ENCODE measurements around the gene ASCL2. TPM values are rescaled to one million over a fixed set of nuclear protein-coding genes. Genes with fewer than 3 reads are reported as not detected.
A peak's percentile ranks its signal among the peaks of the same experiment; 100 is the strongest.

The ASCL2 gene
- total and polyA plus RNA-seq, 2 donors from 2014 or later: 1.2 to 5.0 TPM

DNA sequence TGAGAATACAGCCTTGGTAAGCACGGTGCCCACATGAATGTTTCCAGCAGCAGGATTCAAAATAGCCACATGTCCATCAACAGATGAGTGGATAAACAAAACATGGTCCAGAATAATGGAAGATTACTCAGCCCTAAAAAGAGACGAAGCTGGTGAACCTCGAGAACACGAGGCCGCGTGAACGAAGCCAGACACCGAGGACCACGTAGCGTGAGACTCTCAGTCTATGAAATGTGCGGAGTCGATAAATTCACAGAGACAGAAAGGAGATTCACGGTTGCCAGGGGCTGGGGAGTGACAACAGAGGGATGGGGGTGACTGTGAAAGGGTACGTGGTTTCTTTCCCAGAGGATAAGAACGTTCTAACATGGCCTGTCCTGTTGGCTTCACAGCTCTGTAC is 2.9 kb upstream of the ASCL2 start:
- Histone ChIP-seq H3K27me3 (ENCODE audit: control insufficient read depth, insufficient read depth, low read length) (peaks cover 3% of the 10 kb centered on the region), H3K4me1 (ENCODE audit: control insufficient read depth in 2 of 3, insufficient read depth in 2 of 3, low read depth in 1 of 3, low read length in 3 of 3) (peaks cover 0 to 10% (median 0%) of the 10 kb centered on the region in 3 donors), H3K4me3 (ENCODE audit: low read length in 3 of 3) (no peak overlapping the region), H3K36me3 (ENCODE audit: control insufficient read depth in 2 of 3, insufficient read depth in 3 of 3, low read length in 3 of 3) (no peaks in the 10 kb centered on the region), H3K9ac (ENCODE audit: low read length in 3 of 3) (no peak overlapping the region), H3K27ac (ENCODE audit: low read depth in 2 of 2, low read length in 2 of 2) (no peak overlapping the region), H3K9me3 (ENCODE audit: control insufficient read depth in 2 of 3, insufficient read depth in 1 of 3, low read length in 3 of 3) (no peaks in the 10 kb centered on the region)
- FAIRE-seq (no peak), DNase-seq (no peak)
- intact Hi-C loops (cut with DNase I): no loop called here
- TF ChIP-seq, protein P1, sequence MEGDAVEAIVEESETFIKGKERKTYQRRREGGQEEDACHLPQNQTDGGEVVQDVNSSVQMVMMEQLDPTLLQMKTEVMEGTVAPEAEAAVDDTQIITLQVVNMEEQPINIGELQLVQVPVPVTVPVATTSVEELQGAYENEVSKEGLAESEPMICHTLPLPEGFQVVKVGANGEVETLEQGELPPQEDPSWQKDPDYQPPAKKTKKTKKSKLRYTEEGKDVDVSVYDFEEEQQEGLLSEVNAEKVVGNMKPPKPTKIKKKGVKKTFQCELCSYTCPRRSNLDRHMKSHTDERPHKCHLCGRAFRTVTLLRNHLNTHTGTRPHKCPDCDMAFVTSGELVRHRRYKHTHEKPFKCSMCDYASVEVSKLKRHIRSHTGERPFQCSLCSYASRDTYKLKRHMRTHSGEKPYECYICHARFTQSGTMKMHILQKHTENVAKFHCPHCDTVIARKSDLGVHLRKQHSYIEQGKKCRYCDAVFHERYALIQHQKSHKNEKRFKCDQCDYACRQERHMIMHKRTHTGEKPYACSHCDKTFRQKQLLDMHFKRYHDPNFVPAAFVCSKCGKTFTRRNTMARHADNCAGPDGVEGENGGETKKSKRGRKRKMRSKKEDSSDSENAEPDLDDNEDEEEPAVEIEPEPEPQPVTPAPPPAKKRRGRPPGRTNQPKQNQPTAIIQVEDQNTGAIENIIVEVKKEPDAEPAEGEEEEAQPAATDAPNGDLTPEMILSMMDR (IDR thresholded peaks at IDR 0.05; ENCODE audit: borderline replicate concordance, extremely low read depth, insufficient read depth): no peak

DNA sequence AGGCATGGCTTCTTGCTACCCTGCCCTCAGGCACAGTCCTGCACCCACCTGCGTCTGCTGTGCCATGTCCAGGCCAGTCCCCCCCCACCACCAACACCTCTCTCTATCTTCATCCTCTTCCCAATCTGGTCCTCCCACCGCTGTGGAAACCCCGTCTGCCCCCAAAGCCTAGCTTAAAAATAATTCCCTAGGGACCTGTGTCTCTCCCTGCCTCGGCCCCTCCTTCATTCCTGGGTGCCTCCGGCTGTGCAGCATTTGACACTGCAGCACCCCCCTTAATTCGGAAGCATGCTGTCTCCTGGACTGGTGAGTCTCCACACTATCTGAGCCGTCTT is 2.5 kb upstream of the ASCL2 start:
- intact Hi-C loops (cut with DNase I): no loop called here
- no peak for FAIRE-seq

DNA sequence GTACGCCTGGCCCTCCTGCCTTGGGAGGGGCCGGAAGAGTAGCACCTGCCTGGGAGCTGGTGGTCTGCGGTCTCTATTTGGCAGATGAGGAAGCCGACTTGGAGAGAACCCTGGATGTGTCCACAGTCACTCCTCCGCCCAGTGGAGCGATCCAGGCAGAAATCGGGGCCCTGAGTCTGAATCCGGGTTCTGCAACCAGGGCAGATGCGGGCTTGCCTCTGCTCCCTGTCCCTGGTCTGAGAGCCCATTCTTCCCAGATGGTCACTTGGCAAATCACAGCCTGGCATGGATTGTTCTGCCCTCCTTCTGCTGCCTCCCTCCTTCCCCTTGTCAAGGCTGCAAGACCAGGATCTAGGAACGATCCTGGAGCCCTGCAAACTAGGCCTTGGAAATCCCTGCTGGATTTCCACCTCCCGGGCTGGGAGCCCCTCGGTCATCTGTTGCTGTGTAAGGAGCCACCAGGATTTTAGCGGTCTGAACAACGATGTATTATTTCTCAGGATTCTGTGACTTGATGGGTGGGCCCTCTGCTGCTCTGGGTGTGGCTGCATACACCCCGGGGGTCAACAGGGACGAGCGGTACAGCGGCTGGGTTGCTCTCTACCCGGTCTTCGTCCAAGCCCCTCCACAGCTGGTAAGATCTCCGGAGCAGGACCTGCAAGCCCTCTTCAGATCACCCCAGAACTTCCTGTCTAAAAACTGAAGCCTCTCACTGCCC is 2.0 kb upstream of the ASCL2 start:
- Histone ChIP-seq H3K9ac (ENCODE audit: low read length in 3 of 3) (no peak overlapping the region), H3K9me3 (ENCODE audit: control insufficient read depth in 2 of 3, insufficient read depth in 1 of 3, low read length in 3 of 3) (no peaks in the 10 kb centered on the region), H3K4me3 (ENCODE audit: low read length in 3 of 3) (no peak overlapping the region), H3K27ac (ENCODE audit: low read depth in 2 of 2, low read length in 2 of 2) (no peak overlapping the region), H3K36me3 (ENCODE audit: control insufficient read depth in 2 of 3, insufficient read depth in 3 of 3, low read length in 3 of 3) (no peaks in the 10 kb centered on the region), H3K4me1 (ENCODE audit: control insufficient read depth in 2 of 3, insufficient read depth in 2 of 3, low read depth in 1 of 3, low read length in 3 of 3) (peaks cover 0 to 10% (median 0%) of the 10 kb centered on the region in 3 donors), H3K27me3 (ENCODE audit: control insufficient read depth, insufficient read depth, low read length) (peaks cover 3% of the 10 kb centered on the region)
- DNase-seq: peak in 1 of 5 donors; percentile 10
- TF ChIP-seq, protein P1 (IDR thresholded peaks at IDR 0.05; ENCODE audit: borderline replicate concordance, extremely low read depth, insufficient read depth): no peak
- FAIRE-seq: no peak
- intact Hi-C loops (cut with DNase I): no loop called here

More for the DNA sequence above, 2.5 kb upstream of the ASCL2 start:
- H3K9ac ChIP-seq (ENCODE audit: low read length in 3 of 3): no peak overlapping the region
- peak in 2 of 5 donors; percentile 6 to 53 for DNase-seq
- no peaks in the 10 kb centered on the region for H3K36me3 ChIP-seq (ENCODE audit: control insufficient read depth in 2 of 3, insufficient read depth in 3 of 3, low read length in 3 of 3)
- H3K4me3 ChIP-seq (ENCODE audit: low read length in 3 of 3): no peak overlapping the region
- peaks cover 3% of the 10 kb centered on the region for H3K27me3 ChIP-seq (ENCODE audit: control insufficient read depth, insufficient read depth, low read length)
- no peaks in the 10 kb centered on the region for H3K9me3 ChIP-seq (ENCODE audit: control insufficient read depth in 2 of 3, insufficient read depth in 1 of 3, low read length in 3 of 3)
- H3K27ac ChIP-seq (ENCODE audit: low read depth in 2 of 2, low read length in 2 of 2): no peak overlapping the region
- H3K4me1 ChIP-seq (ENCODE audit: control insufficient read depth in 2 of 3, insufficient read depth in 2 of 3, low read depth in 1 of 3, low read length in 3 of 3): peaks cover 0 to 10% (median 0%) of the 10 kb centered on the region in 3 donors
- TF ChIP-seq, protein P1 (IDR thresholded peaks at IDR 0.05; ENCODE audit: borderline replicate concordance, extremely low read depth, insufficient read depth): no peak
